NCI-H510A treated with DMSO at 0.1 percent for 48 hours (cell line): Measurements from ENCODE around the gene CELA1.
"Not testable (repeated sequence)": the region's sequence is repeated elsewhere in the genome, so short reads cannot be mapped to it uniquely, and the experiment has no call there.

ENCODE experiments used
- DNase-seq: peaks from one replicate; lab custom pipeline; 2025; lab: John Stamatoyannopoulos, UW

The CELA1 gene

GRCh38 chr12:51318057-51318806, 28.2 kb downstream of the CELA1 start:
- DNase-seq = not testable (repeated sequence)

GRCh38 chr12:51311389-51311788, 35.1 kb downstream of the CELA1 start:
- no peak for DNase-seq

DNA sequence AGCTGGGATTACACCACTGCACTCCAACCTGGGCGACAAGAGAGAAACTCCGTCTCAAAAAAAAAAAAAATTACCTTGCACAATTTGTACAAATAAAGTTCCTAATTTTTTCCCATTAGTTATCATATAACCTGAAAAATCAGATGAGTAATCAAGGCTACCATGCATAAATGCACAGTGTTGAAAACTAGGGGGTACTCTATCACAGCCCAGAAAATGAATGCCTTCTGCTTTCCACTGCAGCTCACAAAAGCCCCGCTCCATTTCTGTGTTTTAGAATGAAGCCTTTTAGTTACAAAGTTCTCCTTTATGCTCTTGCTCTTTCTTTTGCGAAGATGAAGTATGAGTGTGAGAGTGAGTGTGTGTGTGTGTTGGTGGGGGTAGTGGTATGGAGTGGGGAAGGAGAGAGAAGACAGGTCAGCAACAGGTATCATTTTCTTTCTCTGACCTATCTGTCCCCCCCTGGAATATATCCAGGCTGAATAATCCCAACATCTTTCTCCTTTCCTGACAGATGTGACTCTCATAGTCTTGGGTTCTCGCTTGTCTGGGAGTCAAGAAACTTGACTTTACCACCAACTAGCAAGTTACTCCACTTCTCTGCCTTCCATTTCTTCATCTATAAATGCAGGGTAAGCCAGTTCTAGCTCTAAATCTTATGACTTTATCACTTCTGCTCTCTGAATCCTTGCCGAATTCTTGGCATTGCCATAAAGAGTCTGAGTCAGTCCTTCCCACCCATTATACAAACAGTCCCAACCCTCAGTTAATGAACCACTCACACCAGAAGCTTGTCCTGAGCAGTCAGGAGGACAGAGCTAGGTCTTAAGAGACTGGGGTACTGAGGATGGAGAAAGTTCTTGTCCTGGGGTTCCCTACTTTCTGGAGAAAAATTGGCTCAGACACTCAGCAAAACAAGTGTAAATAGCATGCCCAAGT, 38.6 kb downstream of the CELA1 start:
- DNase-seq = no peak

DNA sequence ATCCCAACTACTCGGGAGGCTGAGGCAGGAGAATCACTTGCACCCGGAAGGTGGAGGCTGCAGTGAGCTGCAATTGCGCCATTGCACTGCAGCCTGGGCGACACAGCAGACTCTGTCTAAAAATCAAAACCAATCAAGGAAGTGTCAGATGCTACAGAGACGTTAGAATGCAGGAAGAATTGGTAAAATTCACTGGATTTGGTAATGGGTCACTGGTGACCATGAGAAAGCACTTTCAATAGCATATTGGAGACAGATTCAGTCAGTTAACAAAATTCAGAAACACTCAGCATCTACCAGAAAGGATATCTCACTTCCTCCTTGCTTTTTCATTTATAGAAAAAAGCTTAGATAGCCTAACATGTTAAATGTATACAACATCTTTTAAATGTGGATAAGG, 40.0 kb downstream of the CELA1 start:
- no peak for DNase-seq

- not testable (repeated sequence) for DNase-seq
Measured at GRCh38 chr12:51300768-51301167, 45.7 kb downstream of the CELA1 start.

DNA sequence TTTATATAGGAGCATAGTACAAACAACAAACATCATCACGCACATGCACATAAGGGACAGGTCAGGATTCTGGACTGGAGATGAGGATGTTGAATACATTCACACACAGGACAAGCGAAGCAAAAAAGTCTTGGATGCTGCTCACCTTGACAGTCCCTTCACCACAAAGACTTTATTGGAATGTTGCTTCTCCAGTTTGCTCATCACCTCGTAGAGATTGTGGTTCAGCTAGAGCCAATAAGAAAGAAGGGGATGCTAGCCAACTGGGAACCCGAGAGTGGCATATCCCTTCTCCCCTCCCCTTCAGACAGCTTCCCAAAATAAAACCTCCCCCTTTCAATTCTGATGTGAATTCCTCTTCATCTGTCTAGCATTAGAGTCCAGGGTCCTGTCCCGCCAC, 50.8 kb downstream of the CELA1 start:
- no peak for DNase-seq

DNA sequence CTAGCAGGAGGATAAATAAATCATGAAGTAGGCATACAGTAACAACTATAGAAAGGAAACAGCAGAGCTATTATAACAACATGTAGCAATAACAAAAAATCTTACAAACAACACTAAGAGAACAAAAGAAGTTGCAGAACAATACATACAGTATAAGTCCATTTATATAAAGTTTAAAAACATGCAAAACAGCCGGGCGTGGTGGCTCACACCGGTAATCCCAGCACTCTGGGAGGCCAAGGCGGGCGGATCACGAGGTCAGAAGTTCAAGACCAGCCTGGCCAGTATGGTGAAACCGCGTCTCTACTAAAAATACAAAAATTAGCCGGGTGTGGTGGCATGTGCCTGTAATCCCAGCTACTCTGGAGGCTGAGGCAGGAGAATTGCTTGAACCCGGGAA, 52.4 kb downstream of the CELA1 start:
- DNase-seq = not testable (repeated sequence)

DNA sequence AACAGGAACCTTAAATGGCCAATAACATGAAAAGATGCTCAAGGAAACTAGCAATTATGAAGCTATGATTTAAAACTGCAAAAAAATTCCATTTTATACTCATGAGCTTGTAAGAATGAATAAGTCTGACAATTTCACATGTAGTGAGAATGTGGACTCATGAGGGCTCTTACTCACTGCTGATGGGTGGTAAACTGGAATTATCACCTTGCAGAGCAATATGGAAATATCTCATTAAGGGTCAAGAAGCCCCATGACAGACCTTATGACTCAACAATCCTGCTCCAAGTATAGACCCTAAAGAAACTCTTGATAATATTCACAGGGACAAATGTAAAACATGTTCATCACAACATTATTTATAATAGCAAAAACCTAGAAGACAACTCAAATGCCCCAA, 52.8 kb downstream of the CELA1 start:
- no peak for DNase-seq

DNA sequence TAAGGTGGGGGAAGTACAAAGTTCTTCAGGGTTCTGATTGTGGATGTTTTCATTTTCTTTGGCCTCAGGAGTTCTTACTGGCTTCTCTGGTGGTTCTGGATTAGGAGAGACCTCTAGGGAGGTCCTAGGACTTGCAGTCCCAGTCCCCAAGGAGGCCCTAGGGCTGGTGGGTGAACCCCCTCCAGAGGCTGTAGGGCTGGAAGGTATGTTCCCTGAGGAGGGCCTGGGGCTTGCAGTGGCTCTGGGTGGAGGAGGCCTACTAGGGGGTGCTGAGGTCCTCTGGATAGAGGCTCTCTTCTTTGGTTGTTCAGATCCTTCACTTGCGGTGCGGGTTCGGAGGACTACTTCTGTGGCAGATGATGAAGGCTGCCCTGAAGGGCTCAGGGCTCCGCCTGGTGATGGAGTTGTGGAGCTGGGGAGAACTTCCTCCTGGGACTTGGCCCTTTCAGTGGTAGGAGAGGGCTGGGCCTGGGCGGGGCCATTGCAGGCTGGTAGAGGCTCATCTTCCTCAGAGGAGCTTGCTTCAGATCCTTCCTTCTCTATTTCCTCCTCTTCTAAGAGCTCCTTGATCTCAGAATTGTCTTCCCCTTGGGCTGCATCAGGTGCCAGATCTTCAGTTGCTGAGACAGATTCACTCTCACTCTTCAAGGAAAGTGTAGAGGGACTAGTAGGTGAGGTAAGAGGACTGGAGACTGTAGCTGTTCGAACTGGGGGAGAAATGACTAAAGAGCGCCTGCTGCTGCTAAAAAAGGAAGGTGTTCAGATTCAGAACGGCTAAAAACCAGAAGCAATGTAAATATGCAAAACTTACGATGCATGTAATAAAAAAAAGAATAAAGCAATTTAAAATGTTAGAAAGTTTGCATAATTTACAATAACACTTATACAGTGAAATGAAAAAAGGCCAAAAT, 54.6 kb downstream of the CELA1 start:
- not testable (repeated sequence) for DNase-seq

GRCh38 chr12:51285843-51286242, 60.6 kb downstream of the CELA1 start:
- no peak for DNase-seq

GRCh38 chr12:51281202-51281924, 65.1 kb downstream of the CELA1 start:
- DNase-seq = no peak
